ENCODE results near the gene METTL9. TPM values are rescaled to one million over a fixed set of nuclear protein-coding genes. Genes with fewer than 3 reads are reported as not detected.

The METTL9 gene
- total and polyA plus RNA-seq, 2 of the 4 experiments (the other 2 are of a cell fraction) = 54.8 to 95.5 TPM

DNA sequence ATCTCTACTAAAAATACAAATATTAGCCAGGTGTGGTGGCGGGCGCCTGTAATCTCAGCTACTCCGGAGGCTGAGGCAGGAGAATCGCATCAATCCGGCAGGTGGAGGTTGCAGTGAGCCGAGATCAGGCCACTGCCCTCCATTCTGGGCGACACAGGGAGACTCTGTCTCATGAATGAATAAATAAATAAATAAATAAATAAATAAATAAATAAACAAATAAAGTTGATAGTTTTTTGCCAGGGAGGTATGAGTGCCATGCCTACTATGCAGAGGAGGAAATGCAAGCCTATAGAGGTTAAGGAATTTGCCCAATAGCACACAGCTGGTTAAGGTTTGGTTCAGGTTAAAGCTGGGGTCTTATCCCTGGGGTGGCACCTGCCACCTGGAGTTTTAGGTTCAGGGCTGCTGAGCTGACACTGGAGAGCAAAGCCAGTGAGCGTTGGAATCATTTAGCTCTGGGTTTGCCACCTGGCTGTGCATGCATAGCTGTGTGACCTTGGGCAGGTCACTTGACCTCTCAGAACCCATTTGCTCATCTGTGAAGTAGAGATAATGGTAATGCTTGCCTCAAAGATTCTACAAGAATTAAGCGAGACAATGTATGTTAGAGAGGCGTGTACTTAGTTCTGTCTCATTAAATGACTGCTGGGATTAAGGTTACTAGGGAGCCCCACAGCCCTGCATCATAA lies 65.6 kb downstream of the METTL9 start:
- H3K23ac ChIP-seq (ENCODE audit: low read depth, low read length) = no peak overlapping the region
- no peak overlapping the region for H3K18ac ChIP-seq (ENCODE audit: low read depth, low read length)
- H2BK20ac ChIP-seq (ENCODE audit: low read depth, low read length) = no peak overlapping the region
- no peak overlapping the region for H2AK9ac ChIP-seq (replicated peaks; ENCODE audit: low read depth, low read length, poor library complexity)
- TF ChIP-seq RFX5 (IDR thresholded peaks at IDR 0.05; ENCODE audit: low read depth, low read length) = no peak
- no peak for TF ChIP-seq CHD1 (IDR thresholded peaks at IDR 0.05; ENCODE audit: low read depth, low read length)
- no peak for TF ChIP-seq CEBPB (IDR thresholded peaks at IDR 0.05; ENCODE audit: low read depth, low read length)
- no peak for TF ChIP-seq RCOR1 (IDR thresholded peaks at IDR 0.05; ENCODE audit: insufficient replicate concordance, low read length)
- no peak for TF ChIP-seq ELK1 (IDR thresholded peaks at IDR 0.05; ENCODE audit: borderline replicate concordance, low read depth, low read length)
- TF ChIP-seq MAZ (IDR thresholded peaks at IDR 0.05; ENCODE audit: borderline replicate concordance, low read depth, low read length) = no peak
- no peaks in the 10 kb centered on the region for H3K4me1 ChIP-seq (ENCODE audit: control insufficient read depth, insufficient read depth, low read length)
- ATAC-seq (ENCODE audit: low read depth) (no peak), DNase-seq (no peak)
- no peaks in the 10 kb centered on the region for H4K20me1 ChIP-seq (ENCODE audit: insufficient read depth, low read length)
- no peak overlapping the region for H2BK15ac ChIP-seq (ENCODE audit: low read depth, low read length)
- no peak overlapping the region for H2BK5ac ChIP-seq (ENCODE audit: low read depth, low read length, poor library complexity, severe bottlenecking)
- H2AFZ ChIP-seq (replicated peaks; ENCODE audit: low read length, poor library complexity) = no peak overlapping the region
- H3K4me3 ChIP-seq (ENCODE audit: insufficient read depth, low read depth, low read length) = no peak overlapping the region
- H3K4me2 ChIP-seq (ENCODE audit: low read depth, low read length) = no peak overlapping the region
- dilution Hi-C loops (cut with HindIII; ENCODE audit: low sequenced_read_pairs, unreplicated experiment) (no loop called here), in situ Hi-C loops (cut with MboI; ENCODE audit: low sequenced_read_pairs) (no loop called here), intact Hi-C loops (cut with micrococcal nuclease) (no loop called here)
- H4K5ac ChIP-seq (ENCODE audit: low read depth, low read length) = no peak overlapping the region
- H3K56ac ChIP-seq (ENCODE audit: extremely low read depth, insufficient read depth, low read length) = no peak overlapping the region
- ChIA-PET POLR2A (ENCODE audit: unreplicated experiment) (no interaction called here), CTCF (no interaction called here)
- no peak overlapping the region for H3K4ac ChIP-seq (ENCODE audit: low read depth, low read length)
- H3K9ac ChIP-seq (ENCODE audit: low read depth, low read length) = no peak overlapping the region
- no peak overlapping the region for H3K14ac ChIP-seq (replicated peaks; ENCODE audit: low read depth, low read length)
- no peak overlapping the region for H2AK5ac ChIP-seq (ENCODE audit: low read depth, low read length)
- H3K9me1 ChIP-seq (ENCODE audit: insufficient read depth, low read length) = no peaks in the 10 kb centered on the region
- peaks cover 17% of the 10 kb centered on the region for H3K27me3 ChIP-seq (ENCODE audit: control insufficient read depth, insufficient read depth, low read length)
- H4K91ac ChIP-seq (ENCODE audit: insufficient read depth, low read depth, low read length) = no peak overlapping the region
- H2BK120ac ChIP-seq (ENCODE audit: low read depth, low read length) = no peak overlapping the region
- H3K36me3 ChIP-seq (ENCODE audit: control insufficient read depth, insufficient read depth, low read length) = no peaks in the 10 kb centered on the region
- H4K8ac ChIP-seq (ENCODE audit: low read depth in 2 of 2, low read length in 2 of 2) = no peak overlapping the region
- H3K79me1 ChIP-seq (ENCODE audit: low read depth in 1 of 2, low read length in 2 of 2) = no peaks in the 10 kb centered on the region
- no TSS peak for BruUV-seq (replicated peaks)
- WGBS, 2 experiments (ENCODE audit: extremely low coverage in 2 of 2, insufficient read length in 1 of 2) = no CpG with 5 or more reads among the region's 10 CpGs
- H3K27ac ChIP-seq (ENCODE audit: insufficient read depth, low read length) = no peak overlapping the region
- no peaks in the 10 kb centered on the region for H3K9me3 ChIP-seq (ENCODE audit: control insufficient read depth, insufficient read depth, low read length)
